Endothelial cell of umbilical vein (primary cell): Measurements from ENCODE around the gene DIP2B. TPM values are rescaled to one million over a fixed set of nuclear protein-coding genes. Genes with fewer than 3 reads are reported as not detected.

ENCODE experiments used
- BruUV-seq: library from RNA; stranded (reverse); fragments of 400-500 nt; replicated peaks from 2 replicates; lab custom pipeline; 2021; lab: Mats Ljungman, UMichigan
- CTCF ChIA-PET: fragments of 300-600, 350-600 bp; sonication (Branson Sonifier 250); formaldehyde crosslinking; loops from one replicate; lab custom pipeline; 2021; ENCODE audit warnings: antibody characterized with exemption, inconsistent platforms; lab: Charles Lee
- POLR2A ChIA-PET: fragments of 300-600, 350-600 bp; sonication (Branson Sonifier 250); formaldehyde crosslinking; loops from one replicate; lab custom pipeline; 2021; ENCODE audit warnings: antibody characterized with exemption, inconsistent platforms; lab: Charles Lee
- DNase-seq: peaks from one replicate; pipeline ENCODE4 v3.0.0-alpha.2; 2011; ENCODE audit warnings: low read depth, low spot score
- FAIRE-seq: peaks from 2 replicates; lab custom pipeline; 2011; peaks lifted over from hg19 to GRCh38; lab: Jason Lieb, UNC
- H2AFZ ChIP-seq: 2 replicates; pipeline ENCODE4 v1.6.0; 2012; ENCODE audit warnings: low read depth, low read length, control low read depth, inconsistent platforms
- H3K27ac ChIP-seq: 2 replicates; pipeline ENCODE4 v1.5.1; 2011; ENCODE audit warnings: low read depth, mild to moderate bottlenecking, control low read depth, low read length, moderate library complexity; ENCODE audit not compliant: insufficient read depth
- H3K27me3 ChIP-seq, 2 experiments: 2 replicates each; pipeline versions ENCODE4 v1.6.0 to v1.6.1; 2011; ENCODE audit warnings: low read length in 2 of 2, mixed read lengths in 1 of 2; ENCODE audit not compliant: control insufficient read depth in 2 of 2, insufficient read depth in 2 of 2
- H3K36me3 ChIP-seq, 2 experiments: 2 replicates in 1 of 2; 3 replicates in 1 of 2; pipeline ENCODE4 v1.5.1; 2011; ENCODE audit warnings: low read length in 2 of 2, mild to moderate bottlenecking in 1 of 2, moderate library complexity in 1 of 2; ENCODE audit not compliant: control insufficient read depth in 2 of 2, insufficient read depth in 2 of 2; ENCODE audit errors: extremely low read depth in 1 of 2
- H3K4me1 ChIP-seq: 3 replicates; pipeline ENCODE4 v1.5.1; 2011; ENCODE audit warnings: mild to moderate bottlenecking, low read length; ENCODE audit not compliant: control insufficient read depth, insufficient read depth; ENCODE audit errors: extremely low read depth
- H3K4me2 ChIP-seq: 2 replicates; pipeline ENCODE4 v1.6.1; 2011; ENCODE audit warnings: low read length, control low read depth, mixed read lengths; ENCODE audit not compliant: insufficient read depth
- H3K4me3 ChIP-seq, 3 experiments: fragments of 200-600 bp in 1 of 3; sonication (generic), shearing (Covaris generic) in 1 of 3; replicated peaks in 1 of 3; 2 replicates each; pipeline ENCODE4 v1.5.1; 2011 to 2016; ENCODE audit warnings: control low read depth in 3 of 3, low read length in 3 of 3, mild to moderate bottlenecking in 2 of 3, inconsistent platforms in 1 of 3, low read depth in 1 of 3, moderate library complexity in 1 of 3; ENCODE audit not compliant: insufficient read depth in 1 of 3
- H3K79me2 ChIP-seq: 2 replicates; pipeline ENCODE4 v1.6.0; 2012; ENCODE audit warnings: low read length, inconsistent platforms; ENCODE audit not compliant: control insufficient read depth, insufficient read depth
- H3K9ac ChIP-seq: replicated peaks from 2 replicates; pipeline ENCODE3; 2011; ENCODE audit warnings: low read length, control low read depth; ENCODE audit not compliant: insufficient read depth; ENCODE audit errors: extremely low read depth
- H3K9me1 ChIP-seq: replicated peaks from 3 replicates; pipeline ENCODE4 v1.6.0; 2011; ENCODE audit warnings: mild to moderate bottlenecking, low read length; ENCODE audit not compliant: control insufficient read depth, insufficient read depth; ENCODE audit errors: extremely low read depth
- H3K9me3 ChIP-seq: replicated peaks from 2 replicates; pipeline ENCODE4 v1.5.1; 2012; ENCODE audit warnings: low read length, inconsistent platforms; ENCODE audit not compliant: control insufficient read depth, insufficient read depth
- H4K20me1 ChIP-seq: replicated peaks from 2 replicates; pipeline ENCODE3; 2011; ENCODE audit warnings: mild to moderate bottlenecking, low read length; ENCODE audit not compliant: control insufficient read depth, insufficient read depth; ENCODE audit errors: extremely low read depth
- FOS ChIP-seq: IDR thresholded peaks from 2 replicates; pipeline ENCODE4 v1.6.1; 2011; ENCODE audit warnings: mild to moderate bottlenecking, low read length, moderate library complexity, borderline replicate concordance; ENCODE audit not compliant: insufficient read depth
- GATA2 ChIP-seq: IDR thresholded peaks from 2 replicates; pipeline ENCODE4 v1.7.0; 2011; ENCODE audit warnings: low read depth, mild to moderate bottlenecking, moderate library complexity, mixed read lengths, low read length; ENCODE audit not compliant: insufficient read length, insufficient read depth
- JUN ChIP-seq: IDR thresholded peaks from 2 replicates; pipeline ENCODE4 v1.6.1; 2011; ENCODE audit warnings: borderline replicate concordance, low read depth; ENCODE audit not compliant: insufficient read length, insufficient read depth
- POLR2A ChIP-seq: IDR thresholded peaks from 2 replicates; pipeline ENCODE4 v1.6.1; 2012; ENCODE audit warnings: low read depth, mild to moderate bottlenecking, control low read depth, low read length
- dilution Hi-C: fragments of 300-500 bp; cut with MboI; formaldehyde crosslinking; loops from one replicate; pipeline ENCODE4 v1.15.0; 2019; ENCODE audit warnings: low sequenced_read_pairs; ENCODE audit not compliant: extremely low pct_ligation_motif_present
- intact Hi-C: fragments of 100-400 bp; cut with micrococcal nuclease; formaldehyde crosslinking; loops from one replicate; pipeline ENCODE4 v1.10.0; 2022
- polyA plus RNA-seq, 4 experiments: library from polyadenylated mRNA; depleted of rRNA in 3 of 4; stranded (reverse) in 3 of 4; unstranded in 1 of 4; fragments of >200 nt; gene quantifications; 2 replicates each; pipeline versions ENCODE4 v1.2.1 to v1.2.3, GENCODE V29; 2011 to 2012; ENCODE audit warnings: missing spikeins in 1 of 4
- total RNA-seq: library from RNA; stranded (reverse); gene quantifications from 2 replicates; pipeline ENCODE4 v1.2.3, GENCODE V29; 2021
- TF ChIP-seq, protein P1 (sequence below), 2 donors: IDR thresholded peaks; 1 replicate in 1 of 2; 2 replicates in 1 of 2; pipeline ENCODE4 v1.5.1; 2011; ENCODE audit warnings: low read length in 2 of 2, mild to moderate bottlenecking in 2 of 2, moderate library complexity in 2 of 2, control low read depth in 1 of 2, inconsistent platforms in 1 of 2, low read depth in 1 of 2; ENCODE audit not compliant: insufficient read depth in 1 of 2; ENCODE audit errors: extremely low read depth in 1 of 2
- TF ChIP-seq, protein P2 (sequence below): IDR thresholded peaks from 2 replicates; pipeline ENCODE4 v1.6.1; 2011; ENCODE audit not compliant: insufficient read depth, insufficient read length

DIP2B gene
- total and polyA plus RNA-seq, 2 donors (not counting 3 experiments of a cell fraction or from before 2014, with no cell fraction given) = 14.5 to 28.0 TPM

DNA sequence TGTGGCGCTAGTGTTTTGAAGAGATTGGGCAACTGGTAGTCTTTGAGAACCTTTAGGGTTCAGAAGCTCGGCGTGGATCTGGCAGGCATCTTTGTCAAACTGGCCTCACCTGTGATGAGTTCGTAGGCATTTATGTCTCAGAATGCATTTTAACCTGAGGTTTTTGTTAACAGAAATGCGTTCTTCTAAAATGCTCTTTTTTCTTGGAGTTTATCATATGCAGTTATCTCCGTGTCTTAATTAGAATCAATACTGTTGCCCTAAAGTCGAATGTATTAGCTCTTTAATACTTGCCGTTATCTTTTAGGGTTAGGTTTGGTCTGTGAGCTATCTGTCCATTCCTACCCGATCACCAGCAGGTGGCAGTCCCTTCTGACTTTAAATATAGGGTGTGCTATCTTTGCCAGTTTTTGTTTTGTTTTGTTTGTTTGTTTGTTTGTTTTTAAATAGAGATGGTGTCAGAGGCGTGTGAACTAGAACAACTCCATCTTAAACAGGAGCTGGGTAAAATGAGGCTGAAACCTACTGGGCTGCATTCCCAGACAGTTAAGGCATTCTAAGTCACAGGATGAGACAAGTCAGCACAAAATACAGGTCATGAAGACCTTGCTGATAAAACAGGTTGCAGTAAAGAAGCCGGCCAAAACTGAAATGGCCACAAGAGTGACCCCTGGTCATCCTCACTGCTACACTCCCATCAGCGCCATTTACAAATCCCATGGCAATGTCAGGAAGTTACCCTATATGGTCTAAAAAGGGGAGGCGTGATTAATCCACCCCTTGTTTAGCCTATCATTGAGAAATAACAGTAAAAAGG lies 260.5 kb downstream of the DIP2B start:
- FAIRE-seq (peak; percentile 64), DNase-seq (peak; percentile 64)
- POLR2A ChIA-PET = interaction anchor here (0.5 to 1.1 kb wide), 4 partner anchors 222 to 506 kb away, joined by 3 to 8 read pairs (median 4); partner anchors contain the start of genes CSRNP2 and POU6F1
- peaks cover 11% of the 10 kb centered on the region for H3K4me1 ChIP-seq
- peak overlapping the region; percentile 4 to 88 (median 61) for H3K4me3 ChIP-seq
- TSS peak; percentile 36 for BruUV-seq
- H4K20me1 ChIP-seq = no peaks in the 10 kb centered on the region
- intact Hi-C loops = loop anchor here (1.0 to 10.0 kb wide), 6 partner anchors 21 to 587 kb away; partner anchors contain the start of gene CSRNP2
- CTCF ChIA-PET = interaction anchor here (0.6 to 3.7 kb wide), 51 partner anchors 9 to 606 kb away, joined by 3 to 103 read pairs (median 5); partner anchors contain the start of genes CSRNP2, DIP2B and SLC11A2
- H3K36me3 ChIP-seq = no peaks in the 10 kb centered on the region
- peaks cover 37% of the 10 kb centered on the region for H3K79me2 ChIP-seq
- no peaks in the 10 kb centered on the region for H3K9me1 ChIP-seq
- H3K9me3 ChIP-seq = no peaks in the 10 kb centered on the region
- H3K4me2 ChIP-seq = peak overlapping the region; percentile 94
- H3K9ac ChIP-seq = peak overlapping the region; percentile 42
- dilution Hi-C loops = no loop called here
- H3K27me3 ChIP-seq = no peaks in the 10 kb centered on the region
- no peak overlapping the region for H3K27ac ChIP-seq
- no peak overlapping the region for H2AFZ ChIP-seq
- TF ChIP-seq, protein P1, sequence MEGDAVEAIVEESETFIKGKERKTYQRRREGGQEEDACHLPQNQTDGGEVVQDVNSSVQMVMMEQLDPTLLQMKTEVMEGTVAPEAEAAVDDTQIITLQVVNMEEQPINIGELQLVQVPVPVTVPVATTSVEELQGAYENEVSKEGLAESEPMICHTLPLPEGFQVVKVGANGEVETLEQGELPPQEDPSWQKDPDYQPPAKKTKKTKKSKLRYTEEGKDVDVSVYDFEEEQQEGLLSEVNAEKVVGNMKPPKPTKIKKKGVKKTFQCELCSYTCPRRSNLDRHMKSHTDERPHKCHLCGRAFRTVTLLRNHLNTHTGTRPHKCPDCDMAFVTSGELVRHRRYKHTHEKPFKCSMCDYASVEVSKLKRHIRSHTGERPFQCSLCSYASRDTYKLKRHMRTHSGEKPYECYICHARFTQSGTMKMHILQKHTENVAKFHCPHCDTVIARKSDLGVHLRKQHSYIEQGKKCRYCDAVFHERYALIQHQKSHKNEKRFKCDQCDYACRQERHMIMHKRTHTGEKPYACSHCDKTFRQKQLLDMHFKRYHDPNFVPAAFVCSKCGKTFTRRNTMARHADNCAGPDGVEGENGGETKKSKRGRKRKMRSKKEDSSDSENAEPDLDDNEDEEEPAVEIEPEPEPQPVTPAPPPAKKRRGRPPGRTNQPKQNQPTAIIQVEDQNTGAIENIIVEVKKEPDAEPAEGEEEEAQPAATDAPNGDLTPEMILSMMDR (IDR thresholded peaks at IDR 0.05; ENCODE audit: extremely low read depth in 1 of 2, insufficient read depth in 1 of 2, low read depth in 1 of 2, low read length in 2 of 2) = peak; percentile 46 to 57
- TF ChIP-seq JUN = no peak

GRCh38 chr12:50768391-50768790 lies 263.6 kb downstream of the DIP2B start:
- ChIA-PET CTCF (interaction anchor here (0.7 to 1.5 kb wide), 6 partner anchors 9 to 573 kb away, joined by 3 to 7 read pairs (median 3); no protein-coding TSS in a partner anchor), POLR2A (no interaction called here)
- Histone ChIP-seq H4K20me1 (no peaks in the 10 kb centered on the region), H3K36me3 (no peaks in the 10 kb centered on the region), H2AFZ (no peak overlapping the region), H3K4me2 (no peak overlapping the region), H3K4me1 (peaks cover 8% of the 10 kb centered on the region), H3K9me1 (no peaks in the 10 kb centered on the region), H3K9ac (no peak overlapping the region), H3K27ac (no peak overlapping the region), H3K27me3 (no peaks in the 10 kb centered on the region), H3K4me3 (no peak overlapping the region), H3K79me2 (peaks cover 44% of the 10 kb centered on the region), H3K9me3 (no peaks in the 10 kb centered on the region)
- intact Hi-C loops (loop anchor here (10.0 kb wide), 1 partner anchor 316 kb away; the partner anchor contains the start of gene CSRNP2), dilution Hi-C loops (no loop called here)
- BruUV-seq = no TSS peak
- no peak for FAIRE-seq
- TF ChIP-seq JUN = no peak
- TF ChIP-seq GATA2 = no peak
- TF ChIP-seq, protein P1 (IDR thresholded peaks at IDR 0.05; ENCODE audit: extremely low read depth in 1 of 2, insufficient read depth in 1 of 2, low read depth in 1 of 2, low read length in 2 of 2) = no peak
- no peak for TF ChIP-seq FOS
- TF ChIP-seq, protein P2, sequence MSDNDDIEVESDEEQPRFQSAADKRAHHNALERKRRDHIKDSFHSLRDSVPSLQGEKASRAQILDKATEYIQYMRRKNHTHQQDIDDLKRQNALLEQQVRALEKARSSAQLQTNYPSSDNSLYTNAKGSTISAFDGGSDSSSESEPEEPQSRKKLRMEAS = no peak
- no peak for TF ChIP-seq POLR2A
- DNase-seq = no peak
